HG03442 (cell line): ENCODE measurements around the gene SEMA4C.

Source experiments
- ATAC-seq: cut with Tn5 transposase; IDR thresholded peaks from one replicate; pipeline ENCODE4 v1.9.1; 2021; ENCODE audit warnings: mild to moderate bottlenecking, moderate library complexity; ENCODE audit not compliant: unreplicated experiment

The SEMA4C gene

GRCh38 chr2:96869822-96870625 is at the start of gene SEMA4C:
SEMA4C (minus strand) TSS chr2:96870080; CDS start chr2:96867886, 2,194 bp downstream.
- no peak for ATAC-seq

- ATAC-seq, result no peak
Observed at GRCh38 chr2:96918754-96919550, 49.1 kb upstream of the SEMA4C start.

- ATAC-seq, result no peak
Observed at GRCh38 chr2:96918092-96918753, 48.3 kb upstream of the SEMA4C start.

- no peak for ATAC-seq
Observed at GRCh38 chr2:96916646-96917543, 47.0 kb upstream of the SEMA4C start.

- no peak for ATAC-seq
Observed at GRCh38 chr2:96916156-96916630, 46.3 kb upstream of the SEMA4C start.

- ATAC-seq, result no peak
Observed at GRCh38 chr2:96914332-96914731, 44.5 kb upstream of the SEMA4C start.

- no peak for ATAC-seq
Observed at GRCh38 chr2:96913398-96914202, 43.7 kb upstream of the SEMA4C start.

GRCh38 chr2:96913117-96913397 is 43.2 kb upstream of the SEMA4C start:
- no peak for ATAC-seq

GRCh38 chr2:96912346-96913116 is 42.7 kb upstream of the SEMA4C start:
- no peak for ATAC-seq

- ATAC-seq, result no peak
Observed at GRCh38 chr2:96909611-96910021, 39.7 kb upstream of the SEMA4C start.

GRCh38 chr2:96907115-96908041 is 37.5 kb upstream of the SEMA4C start:
- ATAC-seq, result no peak

- no peak for ATAC-seq
Observed at GRCh38 chr2:96906729-96907114, 36.8 kb upstream of the SEMA4C start.

GRCh38 chr2:96903815-96904214 is 33.9 kb upstream of the SEMA4C start:
- no peak for ATAC-seq

- no peak for ATAC-seq
Observed at GRCh38 chr2:96903318-96903717, 33.4 kb upstream of the SEMA4C start.

- no peak for ATAC-seq
Observed at GRCh38 chr2:96900237-96900636, 30.4 kb upstream of the SEMA4C start.

GRCh38 chr2:96899413-96899741 is 29.5 kb upstream of the SEMA4C start:
- no peak for ATAC-seq

- ATAC-seq, result no peak
Observed at GRCh38 chr2:96898641-96899412, 28.9 kb upstream of the SEMA4C start.
